Subcutaneous abdominal adipose tissue (tissue), 5 donors: ENCODE data around the gene DBT.
"Not testable (repeated sequence)": the region's sequence is repeated elsewhere in the genome, so short reads cannot be mapped to it uniquely, and the experiment has no call there.

Experiments used
- H3K27ac ChIP-seq: one replicate; pipeline ENCODE4 v1.7.0; 2013; ENCODE audit warnings: low read depth, mild to moderate bottlenecking, inconsistent platforms, low read length, moderate library complexity
- H3K27me3 ChIP-seq, 5 donors: one replicate each; pipeline ENCODE4 v1.7.0; 2013; ENCODE audit warnings: low read length in 5 of 5, inconsistent platforms in 1 of 5; ENCODE audit not compliant: control insufficient read depth in 5 of 5, insufficient read depth in 4 of 5
- H3K36me3 ChIP-seq, 5 donors: one replicate each; pipeline ENCODE4 v1.7.0; 2013; ENCODE audit warnings: low read length in 5 of 5; ENCODE audit not compliant: control insufficient read depth in 5 of 5, insufficient read depth in 5 of 5
- H3K4me1 ChIP-seq, 5 donors: one replicate each; pipeline ENCODE4 v1.7.0; 2013; ENCODE audit warnings: low read length in 5 of 5, mild to moderate bottlenecking in 3 of 5, moderate library complexity in 1 of 5; ENCODE audit not compliant: control insufficient read depth in 5 of 5, insufficient read depth in 5 of 5
- H3K4me3 ChIP-seq, 5 donors: one replicate each; pipeline ENCODE4 v1.7.0; 2013; ENCODE audit warnings: low read length in 5 of 5, low read depth in 1 of 5
- H3K9ac ChIP-seq, 5 donors: one replicate each; pipeline ENCODE4 v1.7.0; 2013; ENCODE audit warnings: low read length in 5 of 5, mild to moderate bottlenecking in 4 of 5, moderate library complexity in 3 of 5
- H3K9me3 ChIP-seq, 5 donors: one replicate each; pipeline ENCODE4 v1.7.0; 2013; ENCODE audit warnings: low read length in 5 of 5; ENCODE audit not compliant: control insufficient read depth in 5 of 5
- donor health status: healthy.
- donor health status: healthy.
- donor health status: healthy.
- donor health status: healthy.
- donor health status: healthy.

The DBT gene

GRCh38 chr1:100277866-100278265 is 28.2 kb upstream of the DBT start:
- H3K27me3 ChIP-seq, result no peaks in the 10 kb centered on the region
- no peak overlapping the region for H3K27ac ChIP-seq
- no peaks in the 10 kb centered on the region for H3K9me3 ChIP-seq
- H3K9ac ChIP-seq, result peak overlapping the region in 1 of 5 donors; percentile 7
- H3K36me3 ChIP-seq, result peaks cover 71 to 88% (median 77%) of the 10 kb centered on the region in 5 donors
- H3K4me3 ChIP-seq, result no peak overlapping the region
- peaks cover 0 to 3% (median 0%) of the 10 kb centered on the region in 5 donors for H3K4me1 ChIP-seq

GRCh38 chr1:100268202-100268601 is 18.6 kb upstream of the DBT start:
- H3K27me3 ChIP-seq, result no peaks in the 10 kb centered on the region
- H3K9me3 ChIP-seq, result no peaks in the 10 kb centered on the region
- no peak overlapping the region for H3K9ac ChIP-seq
- peaks cover 28 to 46% (median 33%) of the 10 kb centered on the region in 5 donors for H3K36me3 ChIP-seq
- H3K27ac ChIP-seq, result no peak overlapping the region
- H3K4me1 ChIP-seq, result peaks cover 2 to 35% (median 23%) of the 10 kb centered on the region in 5 donors
- H3K4me3 ChIP-seq, result no peak overlapping the region

GRCh38 chr1:100267284-100267683 is 17.6 kb upstream of the DBT start:
- Histone ChIP-seq H3K36me3 (peaks cover 25 to 41% (median 28%) of the 10 kb centered on the region in 5 donors), H3K4me3 (peak overlapping the region; percentile 88 to 100 (median 96)), H3K27me3 (no peaks in the 10 kb centered on the region), H3K27ac (no peak overlapping the region), H3K4me1 (peaks cover 2 to 35% (median 23%) of the 10 kb centered on the region in 5 donors), H3K9me3 (no peaks in the 10 kb centered on the region), H3K9ac (peak overlapping the region in 2 of 5 donors; percentile 88 to 96)

DNA sequence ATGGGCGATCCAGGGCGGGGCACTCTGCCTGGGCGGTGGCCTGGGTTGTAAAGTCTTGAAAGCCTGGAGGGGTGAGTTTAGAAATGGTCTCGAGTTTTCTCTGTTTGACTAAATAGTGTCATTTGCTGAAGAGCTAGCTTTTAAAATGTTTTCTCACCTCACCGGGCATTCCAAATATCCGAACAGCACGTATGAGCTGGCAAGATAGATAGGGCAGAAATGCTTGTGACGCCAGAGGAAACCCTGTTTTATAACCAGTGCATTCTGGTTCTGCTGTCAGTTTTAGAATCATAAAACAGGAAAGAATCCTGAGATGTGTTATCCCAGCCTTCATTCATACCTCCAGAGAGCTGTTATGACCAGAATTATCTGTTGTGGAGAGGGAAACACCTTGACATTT is 17.1 kb upstream of the DBT start:
- Histone ChIP-seq H3K27ac (peak overlapping the region; percentile 75), H3K4me1 (peaks cover 2 to 35% (median 23%) of the 10 kb centered on the region in 5 donors), H3K4me3 (peak overlapping the region; percentile 88 to 100 (median 96)), H3K9me3 (no peaks in the 10 kb centered on the region), H3K36me3 (peaks cover 21 to 36% (median 27%) of the 10 kb centered on the region in 5 donors), H3K9ac (peak overlapping the region; percentile 32 to 96 (median 89)), H3K27me3 (no peaks in the 10 kb centered on the region)

- peak within 1 kb of the TSS; percentile 75 for H3K27ac ChIP-seq
- no peaks in the 10 kb centered on the region for H3K9me3 ChIP-seq
- no peaks in the 10 kb centered on the region for H3K27me3 ChIP-seq
- H3K4me3 ChIP-seq, result peak within 1 kb of the TSS; percentile 88 to 100 (median 96)
- peaks cover 2 to 35% (median 23%) of the 10 kb centered on the region in 5 donors for H3K4me1 ChIP-seq
- H3K36me3 ChIP-seq, result peaks cover 16 to 30% (median 24%) of the 10 kb centered on the region in 5 donors
- H3K9ac ChIP-seq, result peak within 1 kb of the TSS; percentile 48 to 96 (median 89)
Measured at GRCh38 chr1:100265931-100266740, 16.5 kb upstream of the DBT start, which contains the start of gene RTCA. Gene RTCA (plus strand): TSS chr1:100266216. CDS start chr1:100266376, 160 bp downstream.

DNA sequence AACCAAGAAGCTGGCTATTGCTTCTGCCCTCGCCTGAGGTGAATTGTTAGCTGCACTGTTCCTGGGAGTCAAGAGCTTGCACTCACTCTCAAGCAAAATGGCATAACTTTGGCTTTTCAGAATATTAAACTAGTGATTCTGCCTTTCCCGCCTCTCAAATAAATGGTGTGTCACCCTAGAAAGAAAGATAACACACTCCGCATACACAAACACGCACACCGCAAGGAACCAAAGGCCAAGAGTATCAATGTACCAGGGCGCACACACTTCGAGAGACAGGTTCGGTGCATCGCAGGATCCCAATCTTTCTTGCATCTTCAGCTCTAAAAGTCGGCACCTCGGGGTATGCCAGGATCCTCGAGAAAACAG is 15.9 kb upstream of the DBT start:
- peaks cover 15 to 24% (median 18%) of the 10 kb centered on the region in 5 donors for H3K36me3 ChIP-seq
- peak overlapping the region; percentile 75 for H3K27ac ChIP-seq
- peaks cover 2 to 35% (median 23%) of the 10 kb centered on the region in 5 donors for H3K4me1 ChIP-seq
- no peaks in the 10 kb centered on the region for H3K9me3 ChIP-seq
- no peaks in the 10 kb centered on the region for H3K27me3 ChIP-seq
- peak overlapping the region; percentile 48 to 96 (median 89) for H3K9ac ChIP-seq
- H3K4me3 ChIP-seq, result peak overlapping the region; percentile 88 to 100 (median 96)

DNA sequence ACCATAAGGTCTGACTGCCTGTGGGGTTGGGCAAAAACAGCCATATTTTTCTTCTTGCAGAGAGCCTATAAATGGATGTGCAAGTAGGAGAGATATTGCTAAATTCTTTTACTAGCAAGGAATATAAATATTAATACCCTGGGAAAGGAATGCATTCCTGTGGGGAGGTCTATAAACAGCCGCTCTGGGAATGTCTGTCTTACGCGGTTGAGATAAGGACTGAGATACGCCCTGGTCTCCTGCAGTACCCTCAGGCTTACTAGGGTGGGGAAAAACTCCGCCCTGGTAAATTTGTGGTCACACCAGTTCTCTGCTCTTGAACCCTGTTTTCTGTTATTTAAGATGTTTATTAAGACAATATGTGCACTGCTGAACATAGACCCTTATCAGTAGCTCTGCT is 14.4 kb upstream of the DBT start:
- Histone ChIP-seq H3K36me3 (peaks cover 7 to 13% (median 11%) of the 10 kb centered on the region in 5 donors), H3K4me1 (peaks cover 2 to 32% (median 23%) of the 10 kb centered on the region in 5 donors)
- not testable (repeated sequence) for H3K9me3 ChIP-seq, H3K27me3 ChIP-seq, H3K27ac ChIP-seq, H3K9ac ChIP-seq, H3K4me3 ChIP-seq

- no peak overlapping the region for H3K27ac ChIP-seq
- no peak overlapping the region for H3K9ac ChIP-seq
- no peak overlapping the region for H3K4me3 ChIP-seq
Measured at GRCh38 chr1:100261686-100262085, 12.1 kb upstream of the DBT start.

GRCh38 chr1:100258427-100258826 is 8.8 kb upstream of the DBT start:
- not testable (repeated sequence) for H3K9ac ChIP-seq, H3K4me1 ChIP-seq, H3K27ac ChIP-seq, H3K27me3 ChIP-seq, H3K4me3 ChIP-seq, H3K36me3 ChIP-seq, H3K9me3 ChIP-seq

More at GRCh38 chr1:100261686-100262085, 12.1 kb upstream of the DBT start:
- no peaks in the 10 kb centered on the region for H3K36me3 ChIP-seq
- H3K4me1 ChIP-seq, result peaks cover 0 to 15% (median 11%) of the 10 kb centered on the region in 5 donors
- no peaks in the 10 kb centered on the region for H3K9me3 ChIP-seq
- no peaks in the 10 kb centered on the region for H3K27me3 ChIP-seq

DNA sequence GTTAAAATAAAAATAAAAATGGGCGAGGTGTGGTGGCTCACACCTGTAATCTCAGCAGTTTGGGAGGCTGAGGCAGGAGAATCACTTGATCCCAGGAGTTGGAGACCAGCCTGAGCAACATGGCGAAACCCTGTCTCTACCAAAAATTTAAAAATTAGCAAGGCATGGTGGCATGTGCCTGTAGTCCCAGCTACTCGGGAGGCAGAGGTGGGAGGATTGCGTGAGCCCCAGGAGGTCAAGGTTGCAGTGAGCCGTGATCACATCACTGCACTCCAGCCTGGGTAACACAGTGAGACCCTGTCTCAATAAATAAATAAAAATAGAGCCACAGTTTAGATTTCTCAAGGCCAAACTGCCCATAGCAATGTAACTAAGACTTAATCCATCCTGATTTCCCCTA is 6.6 kb upstream of the DBT start:
- not testable (repeated sequence) for H3K27ac ChIP-seq, H3K9me3 ChIP-seq, H3K4me3 ChIP-seq, H3K36me3 ChIP-seq, H3K27me3 ChIP-seq, H3K4me1 ChIP-seq, H3K9ac ChIP-seq
